SK-N-SH (cell line): Measurements from ENCODE around the gene HBP1.

Experiments used
- CTCF ChIP-seq: fragments of 200-600 bp; sonication (generic); IDR thresholded peaks from 2 replicates; pipeline ENCODE4 v1.6.1; 2017; ENCODE audit warnings: antibody characterized with exemption, mild to moderate bottlenecking, moderate library complexity
- EP300 ChIP-seq, 2 experiments: IDR thresholded peaks; 2 replicates each; pipeline versions ENCODE4 v1.4.0 to v1.6.1; 2012; ENCODE audit warnings: borderline replicate concordance in 1 of 2, low read depth in 1 of 2, low read length in 1 of 2
- MXI1 ChIP-seq: IDR thresholded peaks from 2 replicates; pipeline ENCODE4 v1.6.1; 2012; ENCODE audit warnings: mild to moderate bottlenecking, low read depth, low read length, improper control_type of control experiment
- POLR2AphosphoS5 ChIP-seq: IDR thresholded peaks from 2 replicates; pipeline ENCODE4 v1.6.1; 2012; ENCODE audit warnings: low read depth, low read length
- SIN3A ChIP-seq: IDR thresholded peaks from 2 replicates; pipeline ENCODE4 v1.6.1; 2012; ENCODE audit warnings: low read depth, mild to moderate bottlenecking, low read length, moderate library complexity, borderline replicate concordance
- TAF1 ChIP-seq: IDR thresholded peaks from 2 replicates; pipeline ENCODE4 v1.6.1; 2012; ENCODE audit warnings: low read depth, mild to moderate bottlenecking, low read length, moderate library complexity, borderline replicate concordance
- TCF12 ChIP-seq: IDR thresholded peaks from 2 replicates; pipeline ENCODE4 v1.4.0; 2012
- TEAD4 ChIP-seq: IDR thresholded peaks from 2 replicates; pipeline ENCODE4 v1.4.0; 2012; ENCODE audit warnings: mild to moderate bottlenecking, borderline replicate concordance; ENCODE audit not compliant: insufficient read depth
- USF2 ChIP-seq: fragments of 150-350 bp; IDR thresholded peaks from 2 replicates; pipeline ENCODE4 v1.6.1; 2017; ENCODE audit warnings: antibody characterized with exemption, low read length, low read depth, borderline replicate concordance

GRCh38 chr7:107210400-107210799 lies 41.6 kb downstream of the HBP1 start:
- TF ChIP-seq TEAD4: no peak
- TF ChIP-seq CTCF: no peak
- no peak for TF ChIP-seq USF2
- no peak for TF ChIP-seq SIN3A
- no peak for TF ChIP-seq TCF12
- TF ChIP-seq MXI1: no peak
- TF ChIP-seq POLR2AphosphoS5: no peak
- TF ChIP-seq EP300 (IDR thresholded peaks at IDR 0.05; ENCODE audit: borderline replicate concordance in 1 of 2, low read depth in 1 of 2, low read length in 1 of 2): no peak
- TF ChIP-seq TAF1: no peak
